K562 (cell line): Measurements from ENCODE around the gene MRPL55.

Source experiments
- ADNP ChIP-seq: fragments of 200-800 bp; sonication (Bioruptor generic); IDR thresholded peaks from 2 replicates; pipeline ENCODE4 v1.6.1; 2016; ENCODE audit warnings: missing genetic modification characterization, missing compliant biosample characterization
- CHCHD3 ChIP-seq: fragments of 250-450 bp; sonication (Bioruptor Pico); IDR thresholded peaks from 2 replicates; pipeline ENCODE4 v2.1.2; 2022; ENCODE audit warnings: mild to moderate bottlenecking
- CHD7 ChIP-seq: fragments of 200-600 bp; sonication (generic); IDR thresholded peaks from one replicate; pipeline ENCODE4 v1.6.1; 2012; ENCODE audit warnings: mild to moderate bottlenecking, low read depth, low read length, inconsistent platforms
- CTCF ChIP-seq, 3 experiments: IDR thresholded peaks in 2 of 3; conservative IDR thresholded peaks in 1 of 3; 2 replicates each; pipeline ENCODE4 v1.5.1; 2011 to 2012; ENCODE audit warnings: low read length in 3 of 3, mild to moderate bottlenecking in 3 of 3, control low read depth in 2 of 3, improper control_type of control experiment in 1 of 3, inconsistent platforms in 1 of 3, low read depth in 1 of 3, mixed read lengths in 1 of 3, moderate library complexity in 1 of 3; ENCODE audit not compliant: insufficient read depth in 2 of 3
- CTCFL ChIP-seq: IDR thresholded peaks from 2 replicates; pipeline ENCODE4 v1.6.1; 2011; ENCODE audit warnings: borderline replicate concordance, low read depth, mild to moderate bottlenecking, moderate library complexity, low read length; ENCODE audit not compliant: insufficient read depth, poor library complexity, severe bottlenecking
- ETV6 ChIP-seq, 3 experiments: fragments of 150-350 bp in 1 of 3; sonication (generic) in 1 of 3; formaldehyde crosslinking in 1 of 3; IDR thresholded peaks; 2 replicates each; pipeline versions ENCODE4 v1.6.1 to v1.8.0; 2014 to 2022; ENCODE audit warnings: borderline replicate concordance in 2 of 3, low read depth in 2 of 3, antibody characterized with exemption in 1 of 3, low read length in 1 of 3, mild to moderate bottlenecking in 1 of 3, missing genetic modification reagents in 1 of 3
- MYC ChIP-seq, 2 experiments: fragments of 250-450 bp in 1 of 2; sonication (Bioruptor Pico) in 1 of 2; IDR thresholded peaks; 2 replicates each; pipeline versions ENCODE4 v1.5.1 to v1.6.1; 2012 to 2021; ENCODE audit warnings: low read depth in 2 of 2, borderline replicate concordance in 1 of 2, improper control_type of control experiment in 1 of 2, low read length in 1 of 2, mild to moderate bottlenecking in 1 of 2, moderate library complexity in 1 of 2
- SMAD3 ChIP-seq: fragments of 450-650 bp; formaldehyde crosslinking; conservative IDR thresholded peaks from 2 replicates; pipeline ENCODE4 v1.4.0; 2020; ENCODE audit warnings: mild to moderate bottlenecking
- SRSF1 ChIP-seq: fragments of 200-400 bp; formaldehyde crosslinking; IDR thresholded peaks from 2 replicates; pipeline ENCODE4 v1.6.1; 2017; ENCODE audit warnings: mild to moderate bottlenecking, low read depth, low read length, moderate library complexity
- TSC22D4 ChIP-seq: fragments of 450-650 bp; IDR thresholded peaks from 2 replicates; pipeline ENCODE4 v1.6.1; 2016; ENCODE audit warnings: missing genetic modification characterization, missing biosample characterization, control low read depth
- ZBTB8A ChIP-seq: fragments of 450-650 bp; IDR thresholded peaks from 2 replicates; pipeline ENCODE4 v1.6.1; 2018; ENCODE audit warnings: mild to moderate bottlenecking, moderate library complexity; ENCODE audit not compliant: partially characterized antibody

GRCh38 chr1:228082918-228083870, 25.9 kb downstream of the MRPL55 start:
- TF ChIP-seq CTCFL (no peak), MYC (IDR thresholded peaks at IDR 0.05; ENCODE audit: low read depth, low read length) (0 out of 2 replicates have a peak, but pooled peaks have one; percentile 13), MYC (CRISPR knock-in tag; IDR thresholded peaks at IDR 0.05; ENCODE audit: borderline replicate concordance, low read depth) (peak; percentile 53; the same call in 1 of the 2 replicates), CHD7 (no peak), ZBTB8A (no peak), SRSF1 (no peak), SMAD3 (no peak), ADNP (tag) (no peak), TSC22D4 (tag) (no peak), CHCHD3 (CRISPR knock-in tag) (no peak), CTCF (IDR thresholded peaks at IDR 0.05 in 2 of 3, conservative IDR thresholded peaks at IDR 0.05 in 1 of 3; ENCODE audit: insufficient read depth in 2 of 3, low read depth in 1 of 3, low read length in 3 of 3) (no peak), ETV6 (IDR thresholded peaks at IDR 0.05; ENCODE audit: borderline replicate concordance in 1 of 2, low read depth in 2 of 2, low read length in 1 of 2) (no peak; a peak in 1 of 4 replicates), ETV6 (CRISPR knock-in tag; IDR thresholded peaks at IDR 0.05; ENCODE audit: borderline replicate concordance) (peak; percentile 79; the same call in 1 of the 2 replicates)
